ENCODE measurements around the gene RPS10. TPM values are rescaled to one million over a fixed set of nuclear protein-coding genes. Genes with fewer than 3 reads are reported as not detected.

The RPS10 gene
- 4,034 and 4,340 TPM in 2 replicates for total RNA-seq

GRCh38 chr6:34425498-34426410 lies at the start of gene RPS10:
Gene RPS10 (minus strand): TSS chr6:34426069. CDS start chr6:34425221, 848 bp downstream.

GRCh38 chr6:34465531-34466241 lies 39.8 kb upstream of the RPS10 start, which contains the start of gene PACSIN1:
Gene PACSIN1 (plus strand): TSS chr6:34466076. CDS start chr6:34526306, 60,230 bp downstream.

GRCh38 chr6:34392497-34393190 lies 33.2 kb downstream of the RPS10 start, which contains the start of gene NUDT3:
Gene NUDT3 (minus strand): TSS chr6:34392669. CDS start chr6:34392362, 307 bp downstream.

Other genes with a start within 250 kb of the RPS10 start
- gene HMGA1, start 189.2 kb downstream of the RPS10 start, total RNA-seq: 1,203 and 1,282 TPM in 2 replicates
- 54.4 and 61.7 TPM in 2 replicates for gene SMIM29, start 177.1 kb downstream of the RPS10 start, total RNA-seq
- 12.8 and 15.5 TPM in 2 replicates for gene NUDT3, start 33.4 kb downstream of the RPS10 start, total RNA-seq
- not detected in 2 replicates for gene PACSIN1, start 40.0 kb upstream of the RPS10 start, total RNA-seq
- gene SPDEF, start 130.3 kb upstream of the RPS10 start, total RNA-seq: not detected in 2 replicates